HUES64 (cell line): Measurements from ENCODE around the gene TACR1.

Source experiments
- H3K27ac ChIP-seq: 2 replicates; pipeline ENCODE4 v1.7.0; 2013; ENCODE audit warnings: low read depth, low read length, inconsistent platforms
- H3K27me3 ChIP-seq: 2 replicates; pipeline ENCODE4 v1.6.1; 2013; ENCODE audit warnings: mild to moderate bottlenecking, low read length; ENCODE audit not compliant: insufficient read depth
- H3K36me3 ChIP-seq: 2 replicates; pipeline ENCODE4 v1.6.1; 2013; ENCODE audit warnings: mild to moderate bottlenecking, low read length; ENCODE audit not compliant: insufficient read depth
- H3K4me1 ChIP-seq: 2 replicates; pipeline ENCODE4 v1.6.1; 2013; ENCODE audit warnings: mild to moderate bottlenecking, low read length, moderate library complexity; ENCODE audit not compliant: insufficient read depth
- H3K4me3 ChIP-seq: 2 replicates; pipeline ENCODE4 v1.5.1; 2013; ENCODE audit warnings: mild to moderate bottlenecking, low read length, moderate library complexity
- H3K9ac ChIP-seq: 2 replicates; pipeline ENCODE4 v1.6.1; 2013; ENCODE audit warnings: mild to moderate bottlenecking, low read depth, low read length
- H3K9me3 ChIP-seq: 2 replicates; pipeline ENCODE4 v1.6.1; 2013; ENCODE audit warnings: low read depth, low read length; ENCODE audit not compliant: insufficient read depth
- WGBS: fragments of 150-250, 120-280 bp; methylation state at CpG from one replicate; pipeline ENCODE4 v1.1.7; 2013; ENCODE audit warnings: missing lambda C conversion rate; 5-methylcytosine and 5-hydroxymethylcytosine counted together

TACR1 gene

GRCh38 chr2:75077909-75078308, 121.4 kb downstream of the TACR1 start:
- H3K9ac ChIP-seq, result no peak overlapping the region
- 97% methylated on average over 4 of the region's 4 CpGs for WGBS
- no peaks in the 10 kb centered on the region for H3K36me3 ChIP-seq
- no peaks in the 10 kb centered on the region for H3K9me3 ChIP-seq
- H3K27ac ChIP-seq, result no peak overlapping the region
- no peaks in the 10 kb centered on the region for H3K27me3 ChIP-seq
- peaks cover 18% of the 10 kb centered on the region for H3K4me1 ChIP-seq
- no peak overlapping the region for H3K4me3 ChIP-seq

GRCh38 chr2:75076088-75076487, 123.2 kb downstream of the TACR1 start:
- no peaks in the 10 kb centered on the region for H3K9me3 ChIP-seq

GRCh38 chr2:75074708-75075107, 124.6 kb downstream of the TACR1 start:
- H3K27me3 ChIP-seq, result no peaks in the 10 kb centered on the region
- H3K9ac ChIP-seq, result no peak overlapping the region
- no peak overlapping the region for H3K27ac ChIP-seq
- peaks cover 11% of the 10 kb centered on the region for H3K4me1 ChIP-seq
- H3K36me3 ChIP-seq, result no peaks in the 10 kb centered on the region
- no peak overlapping the region for H3K4me3 ChIP-seq
- H3K9me3 ChIP-seq, result no peaks in the 10 kb centered on the region
- 79% methylated on average over 1 of the region's 1 CpG for WGBS

More at GRCh38 chr2:75076088-75076487, 123.2 kb downstream of the TACR1 start:
- no peak overlapping the region for H3K4me3 ChIP-seq
- no peaks in the 10 kb centered on the region for H3K27me3 ChIP-seq
- peaks cover 18% of the 10 kb centered on the region for H3K4me1 ChIP-seq
- H3K36me3 ChIP-seq, result no peaks in the 10 kb centered on the region
- no peak overlapping the region for H3K27ac ChIP-seq
- H3K9ac ChIP-seq, result no peak overlapping the region
- WGBS, result 88% methylated on average over 2 of the region's 2 CpGs

- H3K36me3 ChIP-seq, result no peaks in the 10 kb centered on the region
- no peak overlapping the region for H3K27ac ChIP-seq
- H3K4me3 ChIP-seq, result no peak overlapping the region
- no peaks in the 10 kb centered on the region for H3K27me3 ChIP-seq
- H3K9ac ChIP-seq, result no peak overlapping the region
- 60% methylated on average over 1 of the region's 1 CpG for WGBS
- H3K4me1 ChIP-seq, result peaks cover 6% of the 10 kb centered on the region
- H3K9me3 ChIP-seq, result no peaks in the 10 kb centered on the region
Measured at GRCh38 chr2:75074228-75074627, 125.1 kb downstream of the TACR1 start.

- WGBS, result 89% methylated on average over 5 of the region's 5 CpGs
- Histone ChIP-seq H3K27me3 (no peaks in the 10 kb centered on the region), H3K9ac (no peak overlapping the region), H3K27ac (no peak overlapping the region), H3K36me3 (no peaks in the 10 kb centered on the region), H3K4me3 (no peak overlapping the region), H3K9me3 (no peaks in the 10 kb centered on the region), H3K4me1 (peaks cover 5% of the 10 kb centered on the region)
Measured at GRCh38 chr2:75071766-75072165, 127.6 kb downstream of the TACR1 start.

GRCh38 chr2:75068546-75068945, 130.8 kb downstream of the TACR1 start:
- Histone ChIP-seq H3K4me3 (no peak overlapping the region), H3K9me3 (no peaks in the 10 kb centered on the region), H3K9ac (no peak overlapping the region), H3K4me1 (no peaks in the 10 kb centered on the region), H3K36me3 (no peaks in the 10 kb centered on the region), H3K27me3 (no peaks in the 10 kb centered on the region), H3K27ac (no peak overlapping the region)
- 94% methylated on average over 1 of the region's 1 CpG for WGBS

GRCh38 chr2:75067506-75067905, 131.8 kb downstream of the TACR1 start:
- no peak overlapping the region for H3K4me3 ChIP-seq
- no peaks in the 10 kb centered on the region for H3K36me3 ChIP-seq
- no peaks in the 10 kb centered on the region for H3K9me3 ChIP-seq
- no peak overlapping the region for H3K9ac ChIP-seq
- no peak overlapping the region for H3K27ac ChIP-seq
- H3K27me3 ChIP-seq, result no peaks in the 10 kb centered on the region
- WGBS, result 92% methylated on average over 2 of the region's 2 CpGs
- no peaks in the 10 kb centered on the region for H3K4me1 ChIP-seq

GRCh38 chr2:75066121-75066902, 133.0 kb downstream of the TACR1 start:
- Histone ChIP-seq H3K9ac (no peak overlapping the region), H3K4me1 (no peaks in the 10 kb centered on the region), H3K27me3 (no peaks in the 10 kb centered on the region), H3K36me3 (no peaks in the 10 kb centered on the region), H3K9me3 (no peaks in the 10 kb centered on the region), H3K27ac (no peak overlapping the region), H3K4me3 (no peak overlapping the region)
- WGBS, result 93% methylated on average over 6 of the region's 6 CpGs

- Histone ChIP-seq H3K9ac (no peak overlapping the region), H3K27ac (no peak overlapping the region), H3K36me3 (no peaks in the 10 kb centered on the region), H3K27me3 (no peaks in the 10 kb centered on the region), H3K9me3 (no peaks in the 10 kb centered on the region), H3K4me3 (no peak overlapping the region), H3K4me1 (no peaks in the 10 kb centered on the region)
- 93% methylated on average over 8 of the region's 8 CpGs for WGBS
Measured at GRCh38 chr2:75065402-75066008, 133.8 kb downstream of the TACR1 start.

GRCh38 chr2:75064691-75065396, 134.5 kb downstream of the TACR1 start:
- H3K4me3 ChIP-seq, result no peak overlapping the region
- 54% methylated on average over 8 of the region's 8 CpGs for WGBS
- H3K9me3 ChIP-seq, result no peaks in the 10 kb centered on the region
- H3K9ac ChIP-seq, result no peak overlapping the region
- H3K4me1 ChIP-seq, result no peaks in the 10 kb centered on the region
- H3K27ac ChIP-seq, result no peak overlapping the region
- no peaks in the 10 kb centered on the region for H3K36me3 ChIP-seq
- H3K27me3 ChIP-seq, result no peaks in the 10 kb centered on the region

- H3K27me3 ChIP-seq, result no peaks in the 10 kb centered on the region
- H3K27ac ChIP-seq, result no peak overlapping the region
- H3K36me3 ChIP-seq, result no peaks in the 10 kb centered on the region
- no peak overlapping the region for H3K4me3 ChIP-seq
- H3K4me1 ChIP-seq, result 0 out of 2 replicates have a peak, but pooled peaks cover 7% of the 10 kb centered on the region
- no peaks in the 10 kb centered on the region for H3K9me3 ChIP-seq
- H3K9ac ChIP-seq, result no peak overlapping the region
- WGBS, result no CpG with 5 or more reads among the region's 1 CpG
Measured at GRCh38 chr2:75063906-75064305, 135.4 kb downstream of the TACR1 start.
